ENCODE data around the gene FDXR.

The FDXR gene

DNA sequence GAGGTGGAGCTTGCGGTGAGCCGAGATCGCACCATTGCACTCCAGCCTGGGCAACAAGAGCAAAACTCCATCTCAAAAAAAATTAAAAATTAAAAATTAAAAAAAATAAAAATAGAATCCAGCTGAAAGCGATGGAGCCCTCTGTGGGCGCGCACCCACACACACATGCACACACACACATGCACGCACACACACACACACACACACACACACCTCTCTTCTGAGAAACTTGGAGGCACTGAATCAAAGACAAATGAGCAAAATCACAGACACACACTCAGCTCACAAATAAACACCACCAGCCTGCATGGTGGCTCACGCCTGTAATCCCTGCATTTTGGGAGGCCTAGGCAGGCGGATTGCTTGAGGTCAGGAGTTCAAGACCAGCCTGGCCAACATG, 30.2 kb upstream of the FDXR start:
- Histone ChIP-seq H3K36me3 (ENCODE audit: insufficient read depth, low read length) (no peaks in the 10 kb centered on the region), H3K9me3 (ENCODE audit: low read depth, low read length) (no peaks in the 10 kb centered on the region), H3K9ac (ENCODE audit: insufficient read length) (no peak overlapping the region), H3K4me3 (no peak overlapping the region), H3K27ac (no peak overlapping the region)
- TF ChIP-seq FOXP2 (optimal IDR thresholded peaks at IDR 0.05; ENCODE audit: control extremely low read depth, extremely low read length, insufficient read depth) (no peak), EZH2 (IDR thresholded peaks at IDR 0.05) (no peak), POLR2AphosphoS5 (IDR thresholded peaks at IDR 0.05; ENCODE audit: borderline replicate concordance, low read depth, low read length) (no peak)
- DNase-seq (ENCODE audit: low read depth, low spot score), result no peak

DNA sequence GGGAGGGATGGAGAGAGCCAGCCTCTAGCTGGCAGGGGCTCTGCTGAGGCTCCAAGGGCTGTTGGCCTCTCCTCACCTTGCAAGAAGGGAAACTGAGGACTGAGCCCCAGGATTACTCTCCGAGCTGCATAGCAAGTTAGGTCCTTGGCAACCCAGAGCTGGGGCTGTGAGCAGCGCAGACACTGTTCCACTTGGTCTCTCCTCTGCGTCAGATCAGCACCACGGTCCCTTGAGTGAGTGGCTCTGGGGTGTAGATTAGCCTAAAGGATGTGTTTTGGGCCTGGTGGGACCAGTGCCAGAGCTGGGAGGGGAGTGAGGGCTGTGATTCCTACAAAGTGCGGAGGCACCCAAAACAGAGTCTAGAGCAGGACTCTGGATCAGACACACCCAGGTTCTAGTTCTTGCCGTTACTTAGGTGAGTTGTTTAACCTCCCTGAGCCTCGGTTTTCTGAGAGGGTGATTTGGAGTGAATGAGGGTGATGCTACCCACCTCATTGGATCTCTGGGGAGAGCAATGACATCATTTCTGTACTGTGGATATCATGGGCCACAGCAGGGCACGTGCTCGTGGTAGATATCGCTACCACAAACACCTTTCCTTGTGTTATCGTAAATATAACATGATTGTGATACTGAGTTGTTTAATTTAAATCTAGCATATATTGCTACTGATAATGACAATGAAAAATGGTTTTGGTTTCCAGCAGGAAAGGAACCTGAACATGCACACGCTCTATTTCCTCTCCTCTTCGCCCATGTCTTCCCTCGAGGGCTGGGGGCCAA, 28.8 kb upstream of the FDXR start:
- no peaks in the 10 kb centered on the region for H3K9me3 ChIP-seq (ENCODE audit: low read depth, low read length)
- no peak for TF ChIP-seq POLR2AphosphoS5 (IDR thresholded peaks at IDR 0.05; ENCODE audit: borderline replicate concordance, low read depth, low read length)
- TF ChIP-seq FOXP2 (optimal IDR thresholded peaks at IDR 0.05; ENCODE audit: control extremely low read depth, extremely low read length, insufficient read depth), result no peak
- TF ChIP-seq EZH2 (IDR thresholded peaks at IDR 0.05), result no peak
- no peak overlapping the region for H3K9ac ChIP-seq (ENCODE audit: insufficient read length)
- no peak overlapping the region for H3K4me3 ChIP-seq
- H3K36me3 ChIP-seq (ENCODE audit: insufficient read depth, low read length), result no peaks in the 10 kb centered on the region
- DNase-seq (ENCODE audit: low read depth, low spot score), result no peak
- H3K27ac ChIP-seq, result no peak overlapping the region

DNA sequence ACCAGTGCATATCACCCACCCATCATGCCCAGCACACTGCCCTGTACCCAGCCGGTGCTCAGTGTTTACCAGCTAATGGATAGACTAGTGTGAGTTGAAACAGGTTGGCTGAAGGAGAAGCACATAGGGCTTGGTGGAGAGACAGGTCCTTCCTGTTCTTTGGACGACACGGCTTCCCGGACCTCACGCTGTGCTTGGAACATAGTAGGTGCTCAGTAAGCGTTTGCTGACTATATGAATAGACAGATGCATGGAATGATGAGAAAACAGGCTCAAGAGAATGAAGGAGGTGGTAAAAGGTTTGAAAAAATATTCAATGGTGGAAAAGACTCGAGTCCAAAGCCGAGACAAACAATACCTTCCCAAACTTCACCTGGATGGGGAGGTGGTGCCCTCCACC, 27.4 kb upstream of the FDXR start:
- H3K27ac ChIP-seq, result no peak overlapping the region
- no peak for DNase-seq (ENCODE audit: low read depth, low spot score)
- H3K9me3 ChIP-seq (ENCODE audit: low read depth, low read length), result no peaks in the 10 kb centered on the region
- no peaks in the 10 kb centered on the region for H3K36me3 ChIP-seq (ENCODE audit: insufficient read depth, low read length)
- H3K4me3 ChIP-seq, result no peak overlapping the region
- TF ChIP-seq EZH2 (IDR thresholded peaks at IDR 0.05) (no peak), POLR2AphosphoS5 (IDR thresholded peaks at IDR 0.05; ENCODE audit: borderline replicate concordance, low read depth, low read length) (no peak), FOXP2 (optimal IDR thresholded peaks at IDR 0.05; ENCODE audit: control extremely low read depth, extremely low read length, insufficient read depth) (no peak)
- no peak overlapping the region for H3K9ac ChIP-seq (ENCODE audit: insufficient read length)

GRCh38 chr17:74898376-74898946, 25.7 kb upstream of the FDXR start:
- Histone ChIP-seq H3K9me3 (ENCODE audit: low read depth, low read length) (no peaks in the 10 kb centered on the region), H3K9ac (ENCODE audit: insufficient read length) (no peak overlapping the region), H3K4me3 (no peak overlapping the region), H3K36me3 (ENCODE audit: insufficient read depth, low read length) (no peaks in the 10 kb centered on the region), H3K27ac (no peak overlapping the region)
- TF ChIP-seq POLR2AphosphoS5 (IDR thresholded peaks at IDR 0.05; ENCODE audit: borderline replicate concordance, low read depth, low read length) (no peak), EZH2 (IDR thresholded peaks at IDR 0.05) (no peak), FOXP2 (optimal IDR thresholded peaks at IDR 0.05; ENCODE audit: control extremely low read depth, extremely low read length, insufficient read depth) (no peak)
- DNase-seq (ENCODE audit: low read depth, low spot score), result no peak

DNA sequence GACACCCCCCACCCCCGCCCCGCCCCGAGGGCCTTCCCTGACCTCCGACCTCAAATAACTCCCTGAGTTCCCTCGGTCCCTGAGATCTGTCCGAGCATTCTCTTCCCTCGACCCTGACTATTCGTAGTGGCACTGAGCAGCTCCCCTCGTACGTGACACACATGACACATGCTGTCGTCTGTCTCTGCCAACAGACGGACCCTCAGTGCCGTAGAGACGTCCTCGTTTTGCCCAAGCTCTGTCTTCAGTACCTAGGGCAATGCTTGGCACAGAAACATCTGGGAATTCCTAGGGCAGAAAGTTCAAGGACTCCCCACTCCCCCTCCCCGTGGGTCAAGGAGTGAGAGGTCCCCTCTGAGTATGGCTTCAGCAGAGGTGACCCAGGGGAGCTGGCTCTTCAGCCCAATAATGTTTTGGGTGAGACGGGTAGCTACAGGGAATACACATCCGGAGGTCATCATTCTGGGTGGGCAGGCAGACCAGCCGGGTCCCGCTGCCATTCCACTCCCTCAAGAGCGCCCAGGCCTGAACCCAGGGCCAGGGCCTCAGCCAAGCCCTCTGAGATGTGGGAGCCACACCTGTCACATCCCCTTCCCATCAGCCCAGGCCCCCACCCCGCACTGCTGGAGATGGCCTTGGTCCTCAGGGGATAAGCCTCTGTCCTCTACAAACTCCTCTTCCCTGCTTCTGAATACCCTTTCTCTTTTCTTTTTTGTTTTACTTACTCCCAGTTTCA, 21.3 kb upstream of the FDXR start:
- no peak overlapping the region for H3K4me3 ChIP-seq
- TF ChIP-seq EZH2 (IDR thresholded peaks at IDR 0.05), result no peak
- TF ChIP-seq FOXP2 (optimal IDR thresholded peaks at IDR 0.05; ENCODE audit: control extremely low read depth, extremely low read length, insufficient read depth), result no peak
- no peak for TF ChIP-seq POLR2AphosphoS5 (IDR thresholded peaks at IDR 0.05; ENCODE audit: borderline replicate concordance, low read depth, low read length)
- H3K9me3 ChIP-seq (ENCODE audit: low read depth, low read length), result no peaks in the 10 kb centered on the region
- H3K9ac ChIP-seq (ENCODE audit: insufficient read length), result no peak overlapping the region
- DNase-seq (ENCODE audit: low read depth, low spot score), result no peak
- H3K27ac ChIP-seq, result no peak overlapping the region
- H3K36me3 ChIP-seq (ENCODE audit: insufficient read depth, low read length), result no peaks in the 10 kb centered on the region

- no peaks in the 10 kb centered on the region for H3K36me3 ChIP-seq (ENCODE audit: insufficient read depth, low read length)
- no peak within 1 kb of the TSS for H3K27ac ChIP-seq
- DNase-seq (ENCODE audit: low read depth, low spot score), result no peak
- H3K4me3 ChIP-seq, result no peak within 1 kb of the TSS
- H3K9me3 ChIP-seq (ENCODE audit: low read depth, low read length), result no peaks in the 10 kb centered on the region
- no peak within 1 kb of the TSS for H3K9ac ChIP-seq (ENCODE audit: insufficient read length)
- TF ChIP-seq EZH2 (IDR thresholded peaks at IDR 0.05) (no peak), POLR2AphosphoS5 (IDR thresholded peaks at IDR 0.05; ENCODE audit: borderline replicate concordance, low read depth, low read length) (no peak), FOXP2 (optimal IDR thresholded peaks at IDR 0.05; ENCODE audit: control extremely low read depth, extremely low read length, insufficient read depth) (no peak)
Measured at GRCh38 chr17:74892974-74893911, 20.4 kb upstream of the FDXR start, which contains the start of gene FADS6. Gene FADS6 (minus strand): TSS chr17:74893633. CDS start chr17:74893595, 38 bp downstream.

DNA sequence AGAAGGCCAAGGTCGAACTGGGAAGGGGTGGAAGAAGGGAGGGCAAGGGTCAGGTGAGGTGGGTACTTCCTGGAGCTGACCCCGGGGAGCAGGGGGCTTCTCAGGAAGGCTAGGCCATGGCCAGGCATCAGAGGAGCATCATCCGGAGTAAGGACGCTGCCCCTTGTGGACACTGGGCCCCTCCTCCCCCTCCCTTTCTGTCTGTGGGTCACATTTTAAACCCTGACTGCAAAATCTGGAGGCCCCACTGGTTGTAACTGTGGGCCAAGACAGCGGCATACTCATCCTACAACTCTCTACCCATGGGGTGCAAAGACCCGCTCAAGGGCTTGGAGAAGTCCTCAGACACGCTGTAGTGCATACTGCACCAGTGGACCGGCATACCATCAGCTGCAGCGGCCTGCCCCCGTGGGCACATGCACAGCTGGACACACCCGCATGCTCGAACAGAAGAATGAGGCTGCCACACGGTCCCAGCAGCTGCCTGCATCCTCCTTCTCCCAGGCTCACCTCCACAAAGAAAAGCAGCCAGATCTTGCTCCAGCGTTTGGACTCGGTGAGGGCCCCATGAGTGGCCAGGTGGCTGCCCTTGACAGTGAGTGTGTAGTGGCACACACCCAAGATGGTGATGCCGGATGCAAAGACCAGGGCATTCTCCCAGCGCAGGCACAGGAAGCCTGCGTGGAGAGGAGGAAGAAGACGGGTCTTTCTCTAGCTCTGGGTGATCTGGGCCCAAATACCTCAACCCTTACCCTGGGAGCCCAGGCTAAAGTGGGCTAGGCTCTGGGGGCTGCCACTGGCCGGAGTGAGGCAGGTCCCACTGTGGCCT, 19.4 kb upstream of the FDXR start:
- Histone ChIP-seq H3K36me3 (ENCODE audit: insufficient read depth, low read length) (no peaks in the 10 kb centered on the region), H3K9ac (ENCODE audit: insufficient read length) (no peak overlapping the region), H3K9me3 (ENCODE audit: low read depth, low read length) (no peaks in the 10 kb centered on the region), H3K27ac (no peak overlapping the region), H3K4me3 (no peak overlapping the region)
- TF ChIP-seq POLR2AphosphoS5 (IDR thresholded peaks at IDR 0.05; ENCODE audit: borderline replicate concordance, low read depth, low read length) (no peak), FOXP2 (optimal IDR thresholded peaks at IDR 0.05; ENCODE audit: control extremely low read depth, extremely low read length, insufficient read depth) (no peak), EZH2 (IDR thresholded peaks at IDR 0.05) (no peak)
- DNase-seq (ENCODE audit: low read depth, low spot score), result no peak
